Left colon (tissue), 2 donors: ENCODE results near the gene SDC4. TPM values are rescaled to one million over a fixed set of nuclear protein-coding genes. Genes with fewer than 3 reads are reported as not detected.

Source experiments
- ATAC-seq: fragments of 200-7000 bp; cut with Tn5 transposase; one replicate; pipeline ENCODE4 v1.9.1; 2020; ENCODE audit warnings: mild to moderate bottlenecking, moderate library complexity
- DNase-seq, 2 donors: peaks; one replicate each; pipeline ENCODE4 v3.0.0-alpha.2; 2020
- intact Hi-C, 2 donors: fragments of 100-400 bp; cut with DNase I in 1 of 2; cut with micrococcal nuclease in 1 of 2; formaldehyde crosslinking; loops; one replicate each; pipeline versions ENCODE4 v1.11.2 to v1.14.0; 2022; cut with DNase I, micrococcal nuclease
- long read RNA-seq: library from polyadenylated mRNA; unstranded; transcript quantifications from one replicate; pipeline ENCODE4 v2.0.0, GENCODE V29; 2021
- total RNA-seq, 2 donors: library from RNA; stranded (reverse); fragmentation: NEBNext Ultra II Directional; extraction: Animal tissue kit (Norgen Biotek cat#: 25700); gene quantifications; one replicate each; pipeline ENCODE4 v1.2.1, GENCODE V29; 2021
- donor health status: DM: no; HTN: no; CAD: no.
- donor health status: DM: yes; HTN: yes; CAD: no.

SDC4 gene
- 100 to 1,000 TPM in 1 of 2 donors, 10 to 100 TPM in 1; 85.4 to 144 TPM for total RNA-seq
- long read RNA-seq, transcript SDC4-201 (5 exons, 2,613 nt): major isoform, 12 of 34 reads
- long read RNA-seq, partial matches to known transcripts: 3 of 34 reads
- long read RNA-seq, other reads (novel, unspliced or antisense): 19 of 34 reads

GRCh38 chr20:45347936-45348778 is at the start of gene SDC4:
Gene SDC4, minus strand, starts transcription at chr20:45348424. Its CDS starts 40 bp downstream, at chr20:45348384.
- DNase-seq (peak; percentile 76 to 78), ATAC-seq (peak; percentile 62)
- intact Hi-C loops: no loop called here

GRCh38 chr20:45395114-45395415 is 46.8 kb upstream of the SDC4 start:
- ATAC-seq: no peak
- no peak for DNase-seq

GRCh38 chr20:45394221-45395113 is 46.2 kb upstream of the SDC4 start:
- intact Hi-C loops: no loop called here
- ATAC-seq (no peak), DNase-seq (no peak)

More at GRCh38 chr20:45395114-45395415, 46.8 kb upstream of the SDC4 start:
- intact Hi-C loops: no loop called here

GRCh38 chr20:45392733-45393132 is 44.5 kb upstream of the SDC4 start:
- intact Hi-C loops: no loop called here

GRCh38 chr20:45391559-45391958 is 43.3 kb upstream of the SDC4 start:
- no peak for DNase-seq
- intact Hi-C loops: no loop called here
- no peak for ATAC-seq

More at GRCh38 chr20:45392733-45393132, 44.5 kb upstream of the SDC4 start:
- DNase-seq (no peak), ATAC-seq (peak; percentile 34)

GRCh38 chr20:45390931-45391330 is 42.7 kb upstream of the SDC4 start:
- intact Hi-C loops: no loop called here
- no peak for DNase-seq
- no peak for ATAC-seq

- DNase-seq (no peak), ATAC-seq (no peak)
- intact Hi-C loops: no loop called here
Observed at GRCh38 chr20:45387274-45387673, 39.0 kb upstream of the SDC4 start.

GRCh38 chr20:45378191-45378590 is 30.0 kb upstream of the SDC4 start, which contains the start of gene TP53TG5:
Gene TP53TG5, minus strand, starts transcription at chr20:45378325. Its CDS starts 89 bp downstream, at chr20:45378236.
- DNase-seq (no peak), ATAC-seq (no peak)
- intact Hi-C loops: no loop called here

GRCh38 chr20:45377269-45377668 is 29.0 kb upstream of the SDC4 start:
- ATAC-seq (no peak), DNase-seq (no peak)
- intact Hi-C loops: no loop called here

- ATAC-seq (no peak), DNase-seq (no peak)
- intact Hi-C loops: loop anchor here in 1 of 2 donors (2.0 kb wide), 1 partner anchor 62 kb away; no protein-coding TSS in a partner anchor
Observed at GRCh38 chr20:45374966-45375365, 26.7 kb upstream of the SDC4 start.

- intact Hi-C loops: loop anchor here in 1 of 2 donors (2.0 kb wide), 1 partner anchor 63 kb away; no protein-coding TSS in a partner anchor
- DNase-seq (no peak), ATAC-seq (no peak)
Observed at GRCh38 chr20:45374101-45374467, 25.9 kb upstream of the SDC4 start.

- DNase-seq (peak; percentile 92 to 95), ATAC-seq (peak; percentile 83)
- intact Hi-C loops: loop anchor here in 1 of 2 donors (2.0 kb wide), 1 partner anchor 63 kb away; no protein-coding TSS in a partner anchor
Observed at GRCh38 chr20:45373353-45374100, 25.3 kb upstream of the SDC4 start.

- ATAC-seq (peak; percentile 33), DNase-seq (peak; percentile 52 to 64)
- intact Hi-C loops: no loop called here
Observed at GRCh38 chr20:45372646-45373352, 24.6 kb upstream of the SDC4 start.

GRCh38 chr20:45372241-45372640 is 24.0 kb upstream of the SDC4 start:
- intact Hi-C loops: no loop called here
- DNase-seq (no peak), ATAC-seq (no peak)

- ATAC-seq: peak; percentile 60
- DNase-seq: no peak
- intact Hi-C loops: no loop called here
Observed at GRCh38 chr20:45370571-45371160, 22.4 kb upstream of the SDC4 start.

- no peak for ATAC-seq
- DNase-seq: no peak
- intact Hi-C loops: no loop called here
Observed at GRCh38 chr20:45368221-45368980, 20.2 kb upstream of the SDC4 start.

GRCh38 chr20:45367126-45367525 is 18.9 kb upstream of the SDC4 start:
- ATAC-seq (no peak), DNase-seq (no peak)
- intact Hi-C loops: no loop called here
